ENCODE data around the gene PSMD2.

GRCh38 chr3:184345317-184346144, 46.5 kb downstream of the PSMD2 start:
- TF ChIP-seq, protein P1, sequence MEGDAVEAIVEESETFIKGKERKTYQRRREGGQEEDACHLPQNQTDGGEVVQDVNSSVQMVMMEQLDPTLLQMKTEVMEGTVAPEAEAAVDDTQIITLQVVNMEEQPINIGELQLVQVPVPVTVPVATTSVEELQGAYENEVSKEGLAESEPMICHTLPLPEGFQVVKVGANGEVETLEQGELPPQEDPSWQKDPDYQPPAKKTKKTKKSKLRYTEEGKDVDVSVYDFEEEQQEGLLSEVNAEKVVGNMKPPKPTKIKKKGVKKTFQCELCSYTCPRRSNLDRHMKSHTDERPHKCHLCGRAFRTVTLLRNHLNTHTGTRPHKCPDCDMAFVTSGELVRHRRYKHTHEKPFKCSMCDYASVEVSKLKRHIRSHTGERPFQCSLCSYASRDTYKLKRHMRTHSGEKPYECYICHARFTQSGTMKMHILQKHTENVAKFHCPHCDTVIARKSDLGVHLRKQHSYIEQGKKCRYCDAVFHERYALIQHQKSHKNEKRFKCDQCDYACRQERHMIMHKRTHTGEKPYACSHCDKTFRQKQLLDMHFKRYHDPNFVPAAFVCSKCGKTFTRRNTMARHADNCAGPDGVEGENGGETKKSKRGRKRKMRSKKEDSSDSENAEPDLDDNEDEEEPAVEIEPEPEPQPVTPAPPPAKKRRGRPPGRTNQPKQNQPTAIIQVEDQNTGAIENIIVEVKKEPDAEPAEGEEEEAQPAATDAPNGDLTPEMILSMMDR (IDR thresholded peaks at IDR 0.05), result peak; percentile 14 to 58 (median 34)
- no peak for TF ChIP-seq POLR2A (IDR thresholded peaks at IDR 0.05)

Measured in heart left ventricle (tissue), 13 donors.